Stimulated activated CD8-positive, alpha-beta memory T cell treated with anti-CD3 and anti-CD28 coated beads, Interleukin-7, amount 100 ng/mL, for 24 hours (primary cell): Measurements from ENCODE around the gene CACNA1C.

Experiments
- DNase-seq: peaks from one replicate; pipeline ENCODE4 v3.0.0-alpha.2; 2020; ENCODE audit warnings: low read depth

CACNA1C gene

DNA sequence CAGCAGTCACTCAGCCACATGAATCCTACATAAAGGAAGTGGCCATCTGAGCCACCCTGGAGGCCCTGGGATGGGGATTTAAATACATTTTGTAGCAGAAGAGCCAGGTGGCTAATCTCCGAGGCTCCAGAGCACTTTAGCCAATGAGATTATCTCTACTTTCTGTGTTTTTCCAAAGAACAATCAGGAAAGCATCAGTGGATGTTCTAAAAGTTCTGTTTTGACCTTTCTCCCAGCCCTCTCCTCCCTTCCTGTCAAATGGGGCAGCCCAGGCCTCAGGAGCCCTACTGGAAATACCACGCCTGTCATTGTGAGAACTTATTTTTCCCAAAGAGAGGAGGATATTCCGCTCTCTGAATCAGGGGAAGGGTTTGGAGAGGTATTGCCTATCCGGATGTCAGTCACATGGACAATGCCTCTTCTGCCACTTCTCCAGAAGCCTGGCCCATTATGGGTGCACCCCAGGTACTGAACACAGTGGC, 405.2 kb downstream of the CACNA1C start:
- DNase-seq: no peak

DNA sequence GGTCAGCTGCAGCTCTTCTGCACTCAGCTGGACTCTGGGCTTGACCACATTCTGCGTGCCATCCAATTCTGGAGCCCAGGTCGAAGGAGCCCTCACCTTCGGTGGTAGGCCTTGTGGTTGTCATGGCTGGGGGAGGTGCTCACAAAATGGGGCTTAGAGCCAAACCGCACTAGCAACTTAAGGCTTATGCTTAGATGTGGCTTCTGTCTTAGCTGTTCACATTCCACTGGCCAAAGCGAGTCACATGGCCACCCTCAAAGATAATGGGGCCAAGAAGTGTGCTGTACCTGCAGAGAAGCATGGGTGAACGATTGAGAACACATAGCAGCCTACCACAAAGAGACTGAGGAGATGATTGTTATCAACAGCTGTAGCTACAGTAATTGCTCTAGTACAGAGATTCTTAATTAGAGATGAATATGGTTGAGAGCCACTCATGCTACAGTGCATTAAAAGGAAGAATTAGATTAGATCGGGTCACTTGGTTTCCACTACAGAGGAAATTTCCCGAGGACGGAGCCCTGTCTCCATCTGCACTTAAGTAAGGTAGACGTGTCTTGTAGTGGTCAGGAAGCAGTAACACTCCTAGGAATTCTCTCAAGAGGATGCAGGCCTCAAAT, 407.4 kb downstream of the CACNA1C start:
- no peak for DNase-seq

DNA sequence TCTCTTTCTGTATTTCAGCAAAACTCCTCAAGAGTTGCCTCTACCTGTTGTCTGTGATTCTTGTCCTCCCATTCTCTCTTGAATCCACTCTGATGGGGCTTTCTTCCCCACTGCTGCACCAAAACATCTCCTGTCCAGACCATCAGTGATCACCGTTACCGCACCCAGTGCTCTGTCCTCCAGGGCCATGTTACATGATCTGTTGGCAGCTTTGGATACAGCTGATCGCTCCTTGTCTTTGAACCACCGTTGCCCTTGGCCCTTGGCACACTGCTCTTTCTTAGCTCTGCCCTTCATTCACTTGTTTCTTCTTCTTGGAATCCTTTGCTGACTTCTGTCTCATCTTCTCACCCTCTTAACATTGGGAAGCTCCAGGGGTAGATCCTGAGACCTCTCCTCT, 408.3 kb downstream of the CACNA1C start:
- no peak for DNase-seq

DNA sequence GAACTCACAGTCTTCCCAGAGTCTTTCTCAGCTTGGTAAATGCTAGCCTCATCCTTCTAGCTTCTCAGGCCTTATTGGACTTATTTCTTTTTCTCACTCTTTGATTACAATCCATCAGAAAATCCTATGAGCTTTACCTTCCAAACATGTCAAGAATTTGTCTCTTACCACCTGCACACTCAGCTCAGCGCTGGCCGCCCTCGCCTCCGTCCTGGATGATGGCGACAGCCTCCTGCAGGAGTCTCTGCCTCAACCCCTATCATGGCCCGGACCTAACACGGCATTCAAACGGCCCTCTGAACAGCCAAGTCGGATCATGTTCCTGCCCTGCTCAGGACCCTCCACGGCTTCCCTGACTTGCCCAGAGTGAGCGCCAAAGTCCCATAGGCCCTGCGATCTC, 408.9 kb downstream of the CACNA1C start:
- no peak for DNase-seq

DNA sequence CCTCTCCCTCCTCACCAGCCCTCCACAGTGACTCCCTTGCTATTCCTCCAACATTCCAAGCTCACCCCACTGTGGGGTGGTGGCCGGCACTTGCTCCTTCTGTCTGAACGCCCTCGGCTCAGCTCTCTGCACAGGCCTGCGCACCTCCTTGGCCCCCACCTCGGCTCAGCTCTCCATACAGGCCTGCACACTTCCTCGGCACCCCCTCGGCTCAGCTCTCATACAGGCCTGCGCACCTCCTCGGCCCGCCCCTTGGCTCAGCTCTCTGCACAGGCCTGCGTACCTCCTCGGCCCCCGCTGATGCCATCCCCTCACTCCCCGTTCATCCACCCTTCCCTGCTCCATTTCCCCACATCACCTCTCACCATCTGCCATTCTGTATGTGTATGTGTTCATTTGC, 409.3 kb downstream of the CACNA1C start:
- DNase-seq: no peak

DNA sequence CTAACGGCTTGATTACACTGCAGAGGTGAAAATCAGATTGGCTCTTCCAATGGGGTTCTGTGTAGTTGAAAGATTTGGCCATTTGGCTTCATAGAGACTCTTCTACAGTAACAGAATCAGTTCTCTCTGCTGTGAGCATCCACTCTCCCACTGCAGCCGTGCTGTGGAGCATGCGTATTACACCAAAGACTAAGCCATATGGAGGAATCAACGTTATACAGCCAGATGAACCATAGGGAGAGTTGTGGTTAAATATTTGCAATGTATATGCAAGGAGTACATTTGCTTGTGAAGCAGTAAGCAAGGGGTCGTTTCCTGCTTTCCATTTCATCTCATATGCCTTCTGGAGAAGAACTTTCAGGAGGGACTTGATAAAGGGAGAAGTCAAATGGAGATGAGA, 410.9 kb downstream of the CACNA1C start:
- no peak for DNase-seq

DNA sequence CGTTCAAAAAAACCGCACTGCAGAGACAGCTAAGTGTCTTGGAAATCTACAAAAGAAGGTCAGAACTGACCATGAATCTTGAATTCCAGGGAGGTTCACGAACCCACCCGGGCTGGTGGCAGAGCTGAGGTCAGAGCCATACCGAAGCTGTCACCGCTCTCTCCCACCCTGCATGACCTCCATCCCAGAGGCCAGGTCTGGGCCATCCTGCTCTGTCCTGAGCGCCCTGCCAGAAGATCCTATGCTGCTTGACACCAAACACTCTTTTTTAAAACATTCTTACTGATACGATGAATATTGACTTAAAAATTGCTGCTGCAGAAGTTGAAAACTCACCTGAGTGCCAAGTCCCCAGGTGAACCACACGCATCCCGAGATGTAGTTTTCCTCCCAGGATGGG, 412.9 kb downstream of the CACNA1C start:
- no peak for DNase-seq

DNA sequence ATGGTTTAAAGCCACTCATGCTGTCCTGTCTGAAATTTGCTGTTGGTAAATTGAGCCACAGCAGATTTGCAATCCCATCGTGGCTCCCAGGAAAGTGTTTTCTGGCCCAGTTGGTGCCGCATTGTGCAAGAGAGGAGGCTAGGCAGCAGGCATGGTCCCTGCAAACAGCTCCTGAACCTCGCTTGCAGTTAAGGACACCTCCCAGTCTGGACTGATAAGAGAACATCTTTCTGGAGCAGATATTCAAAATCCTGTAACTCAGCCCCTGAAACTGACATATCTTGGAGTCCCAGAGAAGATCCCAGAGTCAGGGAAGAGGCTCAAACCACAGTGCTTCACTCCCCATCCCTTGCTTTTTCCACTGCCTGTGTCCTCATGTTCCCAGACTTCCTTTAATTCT, 413.4 kb downstream of the CACNA1C start:
- no peak for DNase-seq

DNA sequence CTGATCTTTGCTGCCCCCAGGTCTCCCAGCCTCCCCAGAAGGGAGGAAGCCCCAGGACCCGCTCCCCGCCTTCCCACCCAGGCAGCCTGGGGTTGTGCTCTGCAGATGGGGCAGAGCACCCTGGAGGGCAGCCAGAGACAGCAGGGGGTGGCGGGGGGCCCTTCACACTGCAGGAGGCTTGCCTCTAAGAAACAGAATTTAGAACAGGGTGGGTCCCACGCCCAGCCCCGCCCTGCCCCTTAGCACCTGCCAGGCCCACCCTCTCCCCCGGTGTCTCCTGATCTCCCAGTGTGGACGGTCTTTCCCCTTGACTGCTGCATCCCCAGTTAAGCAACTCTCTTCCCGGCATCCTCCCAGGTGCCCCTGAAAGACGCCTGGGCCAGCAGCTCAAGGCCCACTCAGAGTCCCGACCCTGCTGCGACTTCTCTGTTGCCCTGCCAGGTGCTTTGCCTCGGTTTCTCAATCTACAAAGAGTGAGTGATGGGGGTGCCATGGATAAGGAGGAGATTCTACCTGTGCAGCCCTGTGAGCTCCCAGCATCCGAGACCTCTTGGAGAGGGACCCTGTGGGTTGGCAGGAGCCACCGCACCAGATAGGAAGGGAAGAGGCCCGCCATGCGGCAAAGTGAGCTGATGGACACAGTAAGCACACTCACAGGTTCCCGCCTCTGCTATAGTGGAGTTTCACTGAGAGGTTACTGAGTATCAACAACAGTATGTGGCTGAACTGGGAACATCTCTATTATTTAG, 414.8 kb downstream of the CACNA1C start:
- DNase-seq: no peak

DNA sequence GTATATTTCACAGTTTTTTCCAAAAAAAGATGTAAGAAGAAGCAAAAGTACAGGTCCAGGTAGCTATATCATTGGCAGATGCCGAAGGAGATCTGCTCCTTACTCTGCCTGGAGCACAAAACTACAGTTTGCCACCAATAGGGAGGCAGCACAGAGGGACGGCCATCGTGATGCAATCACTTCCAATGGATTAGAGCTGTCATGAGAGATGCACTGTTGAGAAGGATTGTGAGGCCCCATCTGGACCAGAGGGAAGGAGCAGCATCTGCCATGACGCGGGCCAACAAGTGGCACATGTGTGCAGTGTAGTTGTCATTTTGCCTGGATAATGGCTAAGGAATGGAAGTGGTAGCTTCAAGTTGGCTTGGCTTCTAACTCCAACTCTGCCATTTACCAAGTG, 423.2 kb downstream of the CACNA1C start:
- no peak for DNase-seq

DNA sequence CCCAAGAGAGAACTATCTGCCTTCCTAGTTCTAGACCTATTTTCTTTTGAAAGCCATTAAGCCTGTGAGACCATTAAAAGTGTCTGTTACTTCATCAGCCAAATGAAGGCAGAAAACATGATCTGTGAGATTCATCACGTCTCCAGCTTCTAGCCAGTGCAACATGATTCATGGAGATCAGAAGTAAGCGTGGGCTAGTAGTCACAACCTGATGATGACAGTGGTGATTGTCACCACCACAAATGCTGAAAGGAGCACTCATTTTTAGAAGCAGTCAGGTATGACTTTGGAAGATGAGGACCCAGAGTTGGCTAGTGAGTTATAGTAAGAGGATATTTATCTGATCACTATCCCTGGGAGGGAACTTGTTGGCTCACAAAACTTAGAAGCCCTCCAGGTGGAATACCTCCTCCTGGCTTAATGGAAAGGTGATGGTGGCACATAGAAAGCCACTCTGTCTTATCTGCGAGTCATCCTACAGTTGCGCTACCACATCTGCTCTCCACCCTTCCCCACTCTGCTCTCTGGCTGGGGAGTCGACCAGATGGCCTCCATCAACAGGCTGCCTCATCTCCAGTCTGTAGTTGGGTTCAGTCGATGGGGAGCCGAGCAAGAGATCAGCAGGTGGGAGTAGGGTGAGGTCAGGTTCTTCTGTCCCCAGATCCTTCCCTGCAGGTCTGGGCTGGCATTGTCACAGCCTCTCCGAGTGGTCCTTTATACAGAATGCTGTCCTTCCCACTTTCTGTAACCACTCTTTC, 424.4 kb downstream of the CACNA1C start:
- DNase-seq: no peak

DNA sequence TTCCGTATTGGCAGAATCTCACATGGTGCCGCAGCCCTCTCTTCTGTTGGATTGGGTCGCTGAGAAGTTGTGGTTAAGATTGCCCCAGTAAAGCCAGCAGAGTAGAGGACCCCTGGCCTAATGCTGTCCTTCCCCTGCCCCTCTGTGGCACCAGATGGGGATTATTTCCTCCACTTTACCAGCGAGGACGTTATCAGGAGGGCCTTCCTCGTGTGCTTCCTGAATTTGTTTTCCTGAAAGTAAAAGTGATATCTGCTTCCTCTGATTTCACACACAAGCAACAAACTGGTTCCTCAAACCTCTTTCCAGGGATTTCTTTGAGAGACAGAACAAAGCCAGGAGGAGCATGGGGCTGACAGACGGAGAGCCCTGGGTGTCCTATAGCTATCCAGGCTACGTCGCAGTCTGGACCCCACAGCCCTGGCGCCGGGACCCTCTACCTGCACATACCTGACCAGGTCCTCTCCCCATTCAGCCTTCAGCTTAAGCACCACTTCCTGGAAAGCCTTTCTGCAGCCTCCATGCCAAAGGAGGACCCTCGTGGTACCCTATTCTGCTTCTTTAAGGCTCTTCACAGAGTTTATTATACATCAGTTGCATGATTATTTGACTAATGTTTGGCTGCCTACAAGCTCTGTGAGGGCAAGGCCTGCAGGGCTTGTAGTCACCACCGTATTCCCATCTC, 427.2 kb downstream of the CACNA1C start:
- no peak for DNase-seq

DNA sequence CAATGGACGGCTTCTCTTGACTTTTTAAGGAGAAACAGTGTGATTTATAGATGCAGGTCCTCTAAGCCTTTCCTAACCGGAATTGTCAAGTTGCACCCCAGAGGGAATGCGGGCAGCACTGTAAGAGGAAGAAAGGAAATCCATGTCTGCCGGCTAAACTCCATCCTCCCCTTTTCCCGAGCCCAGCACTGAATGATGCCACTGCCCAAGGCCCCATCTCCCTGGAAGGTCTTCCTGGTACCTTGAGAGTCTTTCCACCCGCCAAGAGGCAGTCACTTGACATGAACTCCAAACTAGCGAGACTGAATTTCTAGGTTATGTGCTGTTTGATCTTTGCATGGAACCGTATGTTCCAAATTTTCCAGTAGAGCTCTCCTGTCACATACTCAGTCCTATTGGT, 428.6 kb downstream of the CACNA1C start:
- no peak for DNase-seq

DNA sequence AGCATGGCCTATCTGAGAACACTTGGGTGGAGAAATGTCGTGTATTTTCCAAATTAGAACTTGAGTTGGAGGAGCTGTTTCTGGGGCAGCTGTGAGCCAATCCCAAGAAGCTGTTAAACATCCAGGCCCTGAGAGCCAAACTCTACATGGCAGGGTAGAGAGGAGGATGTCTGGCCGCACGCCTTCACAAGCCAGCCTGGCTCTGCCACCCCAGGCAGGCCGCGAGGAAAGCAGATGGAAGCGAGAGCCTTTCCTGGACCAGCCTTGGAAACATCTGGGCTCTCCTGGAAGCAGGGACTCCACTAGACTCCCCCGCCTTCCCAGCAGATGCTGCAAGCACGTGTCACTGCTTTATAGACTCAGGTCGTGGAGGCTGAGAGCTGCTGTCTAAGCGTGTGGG, 429.2 kb downstream of the CACNA1C start:
- DNase-seq: no peak

DNA sequence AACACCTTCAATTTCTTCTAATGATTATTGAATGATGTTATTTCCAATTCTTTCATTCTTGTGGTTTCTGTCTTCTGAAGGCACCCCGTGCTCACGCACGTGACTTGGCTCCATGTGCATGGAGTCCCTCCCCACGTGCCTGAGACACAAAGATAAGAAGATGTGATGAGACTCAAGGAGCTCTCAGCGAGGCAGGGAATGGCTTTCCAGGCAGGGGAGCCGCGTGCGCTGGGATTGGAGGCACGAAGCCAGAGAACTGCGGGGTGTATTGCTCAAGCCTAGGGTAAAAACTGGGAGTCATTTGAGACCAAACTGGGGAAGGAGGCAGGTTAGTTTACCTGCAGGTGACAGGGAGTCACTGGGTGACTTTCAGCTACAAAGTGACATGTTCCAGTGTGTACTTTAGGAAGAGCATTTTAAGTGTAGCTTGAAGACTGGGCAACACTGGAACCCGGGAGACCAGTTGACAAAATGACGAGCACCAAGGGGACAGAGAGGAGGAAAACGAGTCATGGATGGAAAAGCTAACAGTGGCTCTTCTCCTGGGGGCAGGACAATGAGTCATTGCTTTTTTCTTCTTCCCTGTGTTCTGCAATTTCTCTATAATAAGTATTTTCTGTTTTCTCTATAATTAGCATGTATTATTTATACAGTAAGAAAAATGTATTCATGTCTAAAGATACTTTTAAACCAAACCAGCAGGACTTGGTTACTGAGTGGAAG, 430.3 kb downstream of the CACNA1C start:
- DNase-seq: no peak

DNA sequence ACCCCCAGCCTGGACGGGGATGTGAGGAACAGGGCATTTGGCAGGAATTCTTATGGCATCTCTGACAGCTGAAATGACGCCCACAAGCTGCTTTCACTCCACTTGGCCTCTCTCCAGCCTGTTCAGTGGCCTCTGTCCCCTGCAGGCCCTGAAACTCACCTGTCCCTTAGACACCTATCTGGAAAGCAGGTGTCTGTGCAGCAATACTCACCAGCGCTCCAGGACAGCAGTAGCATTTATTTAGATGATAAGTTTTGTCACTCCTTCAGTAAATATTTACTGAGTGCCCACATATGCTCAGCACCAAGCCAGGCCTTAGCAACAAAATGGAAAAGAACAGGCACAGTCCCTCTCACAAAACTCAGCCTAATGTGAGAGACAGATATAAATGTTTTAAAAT, 430.9 kb downstream of the CACNA1C start:
- DNase-seq: no peak

DNA sequence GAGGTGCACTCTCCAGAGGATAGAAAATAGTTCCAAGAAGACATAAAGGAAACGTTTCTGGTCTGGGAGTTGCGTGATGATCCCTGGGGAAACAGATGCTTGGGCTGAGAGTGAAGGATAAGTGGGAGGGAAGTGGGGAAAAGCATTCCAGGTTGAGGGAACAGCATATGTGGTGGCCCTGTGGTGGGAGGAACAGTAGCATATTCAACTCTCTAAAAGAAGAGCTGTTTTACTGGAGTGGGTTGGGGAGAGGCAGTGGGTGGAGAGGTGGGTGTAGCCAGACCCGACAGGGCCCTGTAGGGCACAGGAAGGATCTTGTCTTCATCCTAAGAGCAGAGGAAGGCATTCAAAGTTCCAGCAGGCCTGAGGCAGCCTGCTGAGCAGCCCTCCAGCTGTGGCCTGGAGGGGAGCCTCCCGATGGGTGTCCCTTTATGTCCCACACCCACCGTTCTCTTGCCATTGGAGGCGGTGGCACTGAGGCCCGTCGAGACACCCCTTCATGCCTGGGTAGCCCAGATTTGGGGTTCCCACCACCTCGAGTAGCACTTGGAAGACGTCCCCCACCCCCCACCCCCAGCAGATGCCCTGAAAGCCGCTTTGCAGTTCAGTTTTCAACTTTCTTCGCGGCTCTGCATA, 431.5 kb downstream of the CACNA1C start:
- DNase-seq: no peak

DNA sequence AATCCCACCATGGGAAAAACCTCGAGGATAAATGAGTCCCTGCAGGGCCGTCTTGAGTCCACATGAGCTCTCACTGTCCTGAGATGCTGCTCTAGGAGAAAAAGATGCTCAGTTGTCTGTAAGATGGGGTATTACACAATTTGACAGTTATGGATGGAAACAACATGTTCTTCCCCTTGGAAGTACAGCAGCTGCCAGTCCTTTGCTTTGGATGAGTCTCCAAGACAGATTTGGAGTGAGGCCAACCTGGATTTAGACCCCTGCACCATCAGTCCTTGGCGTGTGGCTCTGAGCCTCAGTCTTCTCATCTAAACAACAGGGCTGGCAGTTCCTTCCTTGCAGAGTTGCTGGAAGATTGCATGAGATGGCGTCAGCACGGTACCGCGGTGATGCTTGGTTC, 432.9 kb downstream of the CACNA1C start:
- DNase-seq: no peak

DNA sequence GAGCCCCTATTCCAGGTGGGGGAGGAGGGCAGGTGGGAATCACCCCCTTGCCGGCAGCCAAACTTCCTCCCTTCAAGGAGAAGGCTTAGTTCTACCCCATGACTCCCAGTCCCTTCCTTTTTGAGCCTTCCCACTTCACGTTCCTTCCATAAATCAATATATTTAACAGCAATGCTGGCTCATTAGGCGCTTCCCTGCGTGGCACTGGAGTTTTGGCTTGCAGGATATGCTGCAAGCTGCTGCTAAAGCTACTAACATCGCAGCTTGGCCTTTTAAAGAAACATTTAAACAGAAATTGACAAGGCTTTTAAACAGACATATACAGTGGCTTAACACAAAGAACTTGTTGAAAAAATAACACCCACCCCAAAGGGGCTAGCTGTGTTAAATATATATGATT, 434.0 kb downstream of the CACNA1C start:
- DNase-seq: no peak

DNA sequence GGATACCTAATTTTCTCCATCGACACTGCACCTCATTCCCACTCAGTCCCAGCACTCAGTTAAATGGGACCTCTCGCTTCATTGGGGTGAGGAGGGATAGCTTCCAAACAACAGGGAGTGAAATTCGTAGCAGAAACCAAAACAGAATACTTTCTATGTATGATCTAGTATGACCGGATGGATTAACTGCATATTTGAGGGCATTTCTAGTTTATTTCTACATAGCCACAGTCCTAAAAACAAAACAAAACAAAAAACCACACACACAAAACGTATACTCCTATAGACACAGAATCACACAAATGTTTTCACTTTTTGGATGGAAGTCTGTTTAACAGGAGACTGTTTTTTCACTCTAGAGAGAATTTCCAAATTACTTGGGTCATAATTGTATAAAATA, 434.5 kb downstream of the CACNA1C start:
- no peak for DNase-seq

DNA sequence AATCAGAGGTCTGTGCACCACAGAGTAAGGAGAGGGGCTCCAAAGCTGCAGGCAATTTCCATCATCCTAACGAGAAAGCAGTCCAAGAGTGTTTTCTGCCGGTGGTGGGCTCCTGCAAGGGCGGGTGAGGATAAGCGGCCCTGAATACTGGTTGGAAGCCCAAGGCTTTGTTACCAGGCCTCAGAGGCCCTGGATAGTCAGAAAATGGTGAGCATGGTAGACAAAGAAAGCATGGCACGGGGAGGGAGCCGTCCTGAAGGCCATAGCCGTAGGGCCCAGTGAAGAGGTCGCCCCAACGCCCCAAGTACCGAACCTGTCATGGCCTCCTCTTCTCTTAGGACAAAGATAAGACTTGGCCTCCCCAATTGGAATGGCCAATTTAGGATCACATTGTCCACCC, 435.3 kb downstream of the CACNA1C start:
- DNase-seq: no peak
